IMR-90 (cell line): Measurements from ENCODE around the gene RPL6. TPM values are rescaled to one million over a fixed set of nuclear protein-coding genes. Genes with fewer than 3 reads are reported as not detected.
"Not testable (repeated sequence)": the region's sequence is repeated elsewhere in the genome, so short reads cannot be mapped to it uniquely, and the experiment has no call there.

Experiments
- ATAC-seq: fragments of 200-7000 bp; cut with Tn5 transposase; 2 replicates; pipeline ENCODE4 v1.9.1; 2020; ENCODE audit warnings: low read depth, mild to moderate bottlenecking, moderate library complexity
- BruUV-seq: library from RNA; stranded (reverse); fragments of 400-500 nt; replicated peaks from 2 replicates; lab custom pipeline; 2021; lab: Mats Ljungman, UMichigan
- CTCF ChIA-PET: fragments of 300-600 bp; formaldehyde crosslinking; extraction: SDS; loops from one replicate; lab custom pipeline; 2021; ENCODE audit warnings: antibody characterized with exemption; lab: Yijun Ruan, JAX
- POLR2A ChIA-PET: fragments of 300-600 bp; sonication (Branson Sonifier 250); formaldehyde crosslinking; loops from one replicate; lab custom pipeline; 2022; ENCODE audit warnings: antibody characterized with exemption; ENCODE audit not compliant: unreplicated experiment; lab: Charles Lee
- DNase-seq: peaks from one replicate; pipeline ENCODE4 v3.0.0; 2013
- H2AFZ ChIP-seq: replicated peaks from 2 replicates; pipeline ENCODE3; 2013; ENCODE audit warnings: low read length, mild to moderate bottlenecking; ENCODE audit not compliant: poor library complexity
- H2AK5ac ChIP-seq: 2 replicates; pipeline ENCODE4 v1.6.1; 2013; ENCODE audit warnings: low read depth, low read length, inconsistent platforms
- H2AK9ac ChIP-seq: replicated peaks from 2 replicates; pipeline ENCODE3; 2013; ENCODE audit warnings: mild to moderate bottlenecking, low read depth, low read length, moderate library complexity; ENCODE audit not compliant: poor library complexity
- H2BK120ac ChIP-seq: 2 replicates; pipeline ENCODE4 v1.6.1; 2013; ENCODE audit warnings: low read depth, low read length, inconsistent platforms
- H2BK15ac ChIP-seq: 3 replicates; pipeline ENCODE4 v1.6.1; 2013; ENCODE audit warnings: low read depth, low read length, inconsistent platforms
- H2BK20ac ChIP-seq: 2 replicates; pipeline ENCODE4 v1.6.1; 2013; ENCODE audit warnings: low read depth, mild to moderate bottlenecking, inconsistent platforms, low read length, moderate library complexity
- H2BK5ac ChIP-seq: 2 replicates; pipeline ENCODE4 v1.6.1; 2013; ENCODE audit warnings: mild to moderate bottlenecking, low read depth, low read length, inconsistent platforms; ENCODE audit not compliant: poor library complexity, severe bottlenecking
- H3K14ac ChIP-seq: replicated peaks from 2 replicates; pipeline ENCODE4 v1.6.1; 2013; ENCODE audit warnings: low read depth, low read length, inconsistent platforms
- H3K18ac ChIP-seq: 2 replicates; pipeline ENCODE4 v1.6.1; 2013; ENCODE audit warnings: low read depth, low read length, control low read depth
- H3K23ac ChIP-seq: 2 replicates; pipeline ENCODE4 v1.6.1; 2013; ENCODE audit warnings: low read depth, low read length, inconsistent platforms
- H3K27ac ChIP-seq: 2 replicates; pipeline ENCODE4 v1.5.1; 2013; ENCODE audit warnings: mild to moderate bottlenecking, control low read depth, low read length; ENCODE audit not compliant: insufficient read depth
- H3K27me3 ChIP-seq: 2 replicates; pipeline ENCODE4 v1.6.1; 2013; ENCODE audit warnings: low read length; ENCODE audit not compliant: control insufficient read depth, insufficient read depth
- H3K36me3 ChIP-seq: 2 replicates; pipeline ENCODE4 v1.6.1; 2013; ENCODE audit warnings: low read length, mixed read lengths; ENCODE audit not compliant: control insufficient read depth, insufficient read depth
- H3K4ac ChIP-seq: 2 replicates; pipeline ENCODE4 v1.6.1; 2013; ENCODE audit warnings: low read depth, low read length, inconsistent platforms
- H3K4me1 ChIP-seq: 2 replicates; pipeline ENCODE4 v1.6.1; 2013; ENCODE audit warnings: low read length, mixed read lengths; ENCODE audit not compliant: control insufficient read depth, insufficient read depth
- H3K4me2 ChIP-seq: 2 replicates; pipeline ENCODE4 v1.6.1; 2013; ENCODE audit warnings: low read depth, mild to moderate bottlenecking, control low read depth, low read length, moderate library complexity
- H3K4me3 ChIP-seq: 2 replicates; pipeline ENCODE4 v1.5.1; 2013; ENCODE audit warnings: low read depth, mild to moderate bottlenecking, control low read depth, low read length, moderate library complexity; ENCODE audit not compliant: insufficient read depth
- H3K56ac ChIP-seq: 2 replicates; pipeline ENCODE4 v1.6.1; 2013; ENCODE audit warnings: low read length, inconsistent platforms; ENCODE audit not compliant: insufficient read depth; ENCODE audit errors: extremely low read depth
- H3K79me1 ChIP-seq, 2 experiments: 2 replicates each; pipeline ENCODE4 v1.6.1; 2013; ENCODE audit warnings: low read length in 2 of 2, inconsistent platforms in 1 of 2, low read depth in 1 of 2
- H3K9ac ChIP-seq: 2 replicates; pipeline ENCODE4 v1.6.1; 2013; ENCODE audit warnings: low read depth, low read length, control low read depth
- H3K9me1 ChIP-seq: 2 replicates; pipeline ENCODE4 v1.6.1; 2013; ENCODE audit warnings: low read length, inconsistent platforms; ENCODE audit not compliant: insufficient read depth
- H3K9me3 ChIP-seq: 2 replicates; pipeline ENCODE4 v1.6.1; 2013; ENCODE audit warnings: low read length; ENCODE audit not compliant: control insufficient read depth, insufficient read depth
- H4K20me1 ChIP-seq: 2 replicates; pipeline ENCODE4 v1.6.1; 2013; ENCODE audit warnings: low read length, inconsistent platforms; ENCODE audit not compliant: insufficient read depth
- H4K5ac ChIP-seq: 2 replicates; pipeline ENCODE4 v1.6.1; 2013; ENCODE audit warnings: mild to moderate bottlenecking, low read depth, low read length, control low read depth
- H4K8ac ChIP-seq, 2 experiments: 2 replicates each; pipeline ENCODE4 v1.6.1; 2013; ENCODE audit warnings: low read depth in 2 of 2, low read length in 2 of 2, control low read depth in 1 of 2, inconsistent platforms in 1 of 2
- H4K91ac ChIP-seq: 2 replicates; pipeline ENCODE4 v1.6.1; 2013; ENCODE audit warnings: low read depth, low read length, inconsistent platforms; ENCODE audit not compliant: insufficient read depth
- WGBS, 2 experiments: methylation state at CpG; one replicate each; pipeline versions ENCODE4 v1.1.5 to v1.1.7; 2013; ENCODE audit warnings: missing lambda C conversion rate in 2 of 2; ENCODE audit not compliant: insufficient read length in 1 of 2; ENCODE audit errors: extremely low coverage in 2 of 2; 5-methylcytosine and 5-hydroxymethylcytosine counted together
- dilution Hi-C: fragments of 300-500 bp; cut with HindIII; formaldehyde crosslinking; loops from one replicate; pipeline ENCODE4 v1.14.3; 2018; ENCODE audit warnings: low sequenced_read_pairs; ENCODE audit not compliant: unreplicated experiment
- in situ Hi-C: fragments of 300-500 bp; cut with MboI; formaldehyde crosslinking; loops from 3 replicates; pipeline ENCODE4 v1.14.3; 2019; ENCODE audit warnings: low sequenced_read_pairs, inconsistent platforms, mixed read lengths
- intact Hi-C: fragments of 100-400 bp; cut with micrococcal nuclease; formaldehyde crosslinking; loops from 2 replicates; pipeline ENCODE4 v1.10.0; 2022
- polyA plus RNA-seq, 3 experiments: library from polyadenylated mRNA; depleted of rRNA; stranded (reverse); fragments of >200 nt; gene quantifications; 2 replicates each; pipeline ENCODE4 v1.2.3, GENCODE V29; 2012; ENCODE audit warnings: low replicate concordance in 1 of 3
- total RNA-seq: library from RNA; depleted of rRNA; stranded (reverse); fragments of >200 nt; gene quantifications from 2 replicates; pipeline ENCODE4 v1.2.3, GENCODE V29; 2012

RPL6 gene
- total and polyA plus RNA-seq, 2 of the 4 experiments (the other 2 are of a cell fraction): 1,317 to 1,694 TPM

DNA sequence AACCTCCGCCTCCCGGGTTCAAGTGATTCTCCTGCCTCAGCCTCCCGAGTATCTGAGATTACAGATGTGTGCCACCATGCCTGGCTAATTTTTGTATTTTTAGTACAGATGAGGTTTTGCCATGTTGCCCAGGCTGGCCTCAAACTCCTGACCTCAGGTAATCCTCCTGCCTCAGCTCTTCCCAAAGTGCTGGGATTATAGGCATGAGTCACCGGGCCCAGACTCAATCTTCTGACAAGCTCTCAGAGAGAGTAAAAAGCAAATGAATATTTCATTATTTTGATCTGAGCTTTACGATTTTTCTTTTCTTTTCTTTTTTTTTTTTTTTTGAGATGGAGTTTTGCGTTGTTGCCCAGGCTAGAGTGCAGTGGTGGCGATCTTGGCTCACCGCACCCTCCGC is 31.2 kb upstream of the RPL6 start:
- Histone ChIP-seq H3K79me1 (peaks cover 7 to 25% of the 10 kb centered on the region in 2 experiments), H4K20me1 (peaks cover 44% of the 10 kb centered on the region)
- H3K18ac ChIP-seq, POLR2A ChIA-PET, H3K23ac ChIP-seq, H2BK120ac ChIP-seq, H3K9ac ChIP-seq, H4K5ac ChIP-seq, H3K14ac ChIP-seq, H3K4me2 ChIP-seq, BruUV-seq, H2BK15ac ChIP-seq, H4K8ac ChIP-seq, H2BK20ac ChIP-seq, H3K4ac ChIP-seq, H3K9me3 ChIP-seq, H2AFZ ChIP-seq, dilution Hi-C loops, in situ Hi-C loops, H3K4me1 ChIP-seq, H4K91ac ChIP-seq, H3K4me3 ChIP-seq, H3K56ac ChIP-seq, H3K36me3 ChIP-seq, H2AK5ac ChIP-seq, H3K27me3 ChIP-seq, intact Hi-C loops, H3K9me1 ChIP-seq, H2BK5ac ChIP-seq, H2AK9ac ChIP-seq, H3K27ac ChIP-seq: not testable (repeated sequence)
- DNase-seq (peak; percentile 14), ATAC-seq (peak; percentile 29; the same call in 1 of the 2 replicates)
- CTCF ChIA-PET: interaction anchor here (0.6 to 0.9 kb wide), 3 partner anchors 9 to 265 kb away, joined by 3 to 4 read pairs (median 4); no protein-coding TSS in a partner anchor
- WGBS, 2 experiments: no CpG with 5 or more reads among the region's 9 CpGs
